Motor neuron (in vitro differentiated cells): Measurements from ENCODE around the gene RTCA. TPM values are rescaled to one million over a fixed set of nuclear protein-coding genes. Genes with fewer than 3 reads are reported as not detected.
A peak's percentile ranks its signal among the peaks of the same experiment; 100 is the strongest.

ENCODE experiments used
- ATAC-seq, 8 experiments: fragments of 200-7000 bp; cut with Tn5 transposase; replicated peaks in 6 of 8; 2 replicates each; pipeline ENCODE4 v1.8.0; 2021; ENCODE audit warnings: mild to moderate bottlenecking in 8 of 8, moderate library complexity in 8 of 8
- H3K27ac ChIP-seq, 2 donors: fragments of 250-450 bp; sonication (Bioruptor Pico); 2 replicates each; pipeline ENCODE4 v1.9.0; 2021; ENCODE audit warnings: antibody characterized with exemption in 2 of 2, mild to moderate bottlenecking in 2 of 2, moderate library complexity in 1 of 2
- H3K4me1 ChIP-seq, 2 donors: fragments of 250-450 bp; sonication (Bioruptor Pico); replicated peaks in 1 of 2; 2 replicates each; pipeline ENCODE4 v1.6.1; 2021; ENCODE audit warnings: antibody characterized with exemption in 2 of 2, mild to moderate bottlenecking in 2 of 2, moderate library complexity in 1 of 2
- H3K4me3 ChIP-seq, 5 donors: fragments of 250-450 bp; sonication (Bioruptor Pico); 2 replicates each; pipeline ENCODE4 v1.9.0; 2021; ENCODE audit warnings: antibody characterized with exemption in 5 of 5, mild to moderate bottlenecking in 5 of 5, moderate library complexity in 4 of 5
- WGBS, 10 experiments: fragments of 450-650 bp; shearing (Covaris generic); methylation state at CpG; one replicate each; pipeline ENCODE4 v1.0.0; 2022; 5-methylcytosine and 5-hydroxymethylcytosine counted together
- in situ Hi-C, 9 experiments: fragments of 400-800 bp; cut with MboI; loops; one replicate each; pipeline ENCODE4 v1.15.0; 2021; ENCODE audit warnings: low sequenced_read_pairs in 9 of 9, low pct_unique_long_range_greater_than_20kb in 2 of 9; ENCODE audit not compliant: unreplicated experiment in 9 of 9
- total RNA-seq, 8 experiments: library from RNA; unstranded; fragments of 300-600 nt; gene quantifications; 2 replicates each; pipeline versions ENCODE4 v1.2.3 to v1.2.4, GENCODE V29; 2022

Gene RTCA
- total RNA-seq, 8 experiments from 2014 or later: 24.9 to 58.6 (median 41.7) TPM

- WGBS, 10 experiments: 43 to 100% (median 86%) methylated on average over 1 to 6 of the region's 6 CpGs
- no peak overlapping the region for H3K4me3 ChIP-seq
- no peaks in the 10 kb centered on the region for H3K4me1 ChIP-seq
- no peak for ATAC-seq
- in situ Hi-C loops: no loop called here
- no peak overlapping the region for H3K27ac ChIP-seq
These were observed 33.7 kb downstream of the RTCA start for GRCh38 chr1:100299521-100300222.

GRCh38 chr1:100300691-100301090 lies 34.7 kb downstream of the RTCA start:
- H3K4me3 ChIP-seq: no peak overlapping the region
- in situ Hi-C loops: no loop called here
- no peak for ATAC-seq
- H3K4me1 ChIP-seq: no peaks in the 10 kb centered on the region
- H3K27ac ChIP-seq: no peak overlapping the region
- WGBS, 10 experiments: 60 to 95% (median 83%) methylated on average over 2 to 5 of the region's 5 CpGs; no CpG with 5 or more reads in 2 of the 10 experiments

GRCh38 chr1:100302739-100303138 lies 36.7 kb downstream of the RTCA start:
- WGBS, 10 experiments: 29 to 100% (median 93%) methylated on average over 1 to 2 of the region's 2 CpGs; no CpG with 5 or more reads in 3 of the 10 experiments
- Histone ChIP-seq H3K4me3 (no peak overlapping the region), H3K27ac (no peak overlapping the region), H3K4me1 (no peaks in the 10 kb centered on the region)
- ATAC-seq: peak in 1 of 8 experiments; percentile 59
- in situ Hi-C loops: no loop called here

GRCh38 chr1:100304227-100304626 lies 38.2 kb downstream of the RTCA start:
- in situ Hi-C loops: no loop called here
- WGBS, 10 experiments: 0 to 100% (median 92%) methylated on average over 1 to 2 of the region's 2 CpGs; no CpG with 5 or more reads in 1 of the 10 experiments

GRCh38 chr1:100304921-100305320 lies 38.9 kb downstream of the RTCA start:
- WGBS, 10 experiments: 37 to 58% (median 45%) methylated on average over 1 to 3 of the region's 3 CpGs
- Histone ChIP-seq H3K4me1 (no peaks in the 10 kb centered on the region), H3K27ac (no peak overlapping the region), H3K4me3 (no peak overlapping the region)
- in situ Hi-C loops: no loop called here
- ATAC-seq: peak in 2 of 8 experiments; percentile 41 to 51

More at GRCh38 chr1:100304227-100304626, 38.2 kb downstream of the RTCA start:
- no peaks in the 10 kb centered on the region for H3K4me1 ChIP-seq
- H3K4me3 ChIP-seq: no peak overlapping the region
- no peak overlapping the region for H3K27ac ChIP-seq
- no peak for ATAC-seq

- Histone ChIP-seq H3K4me3 (no peak overlapping the region), H3K4me1 (no peaks in the 10 kb centered on the region), H3K27ac (no peak overlapping the region)
- 80 to 100% (median 87%) methylated on average over 1 to 3 of the region's 3 CpGs; no CpG with 5 or more reads in 2 of the 10 experiments for WGBS, 10 experiments
- no peak for ATAC-seq
- in situ Hi-C loops: no loop called here
These were observed 39.9 kb downstream of the RTCA start for GRCh38 chr1:100305954-100306353.

GRCh38 chr1:100306735-100307313 lies 40.8 kb downstream of the RTCA start:
- no peak overlapping the region for H3K27ac ChIP-seq
- in situ Hi-C loops: no loop called here
- 59 to 100% (median 94%) methylated on average over 1 to 2 of the region's 2 CpGs; no CpG with 5 or more reads in 1 of the 10 experiments for WGBS, 10 experiments
- H3K4me1 ChIP-seq: no peaks in the 10 kb centered on the region
- ATAC-seq: no peak
- H3K4me3 ChIP-seq: no peak overlapping the region

GRCh38 chr1:100308777-100309176 lies 42.8 kb downstream of the RTCA start:
- Histone ChIP-seq H3K4me1 (no peaks in the 10 kb centered on the region), H3K27ac (no peak overlapping the region), H3K4me3 (no peak overlapping the region)
- in situ Hi-C loops: no loop called here
- 0 to 86% (median 70%) methylated on average over 2 of the region's 2 CpGs for WGBS, 10 experiments
- ATAC-seq: no peak

GRCh38 chr1:100309863-100310262 lies 43.8 kb downstream of the RTCA start:
- in situ Hi-C loops: no loop called here
- Histone ChIP-seq H3K4me3 (no peak overlapping the region), H3K27ac (no peak overlapping the region), H3K4me1 (no peaks in the 10 kb centered on the region)
- ATAC-seq: no peak

GRCh38 chr1:100313382-100313781 lies 47.4 kb downstream of the RTCA start:
- 57 to 100% (median 79%) methylated on average over 1 to 4 of the region's 4 CpGs for WGBS, 10 experiments
- no peak overlapping the region for H3K27ac ChIP-seq
- H3K4me1 ChIP-seq: no peaks in the 10 kb centered on the region
- ATAC-seq: no peak
- in situ Hi-C loops: no loop called here
- H3K4me3 ChIP-seq: no peak overlapping the region

- no peak overlapping the region for H3K27ac ChIP-seq
- H3K4me1 ChIP-seq: no peaks in the 10 kb centered on the region
- in situ Hi-C loops: no loop called here
- no peak for ATAC-seq
- H3K4me3 ChIP-seq: no peak overlapping the region
These were observed 50.6 kb downstream of the RTCA start for GRCh38 chr1:100316622-100317021.

- Histone ChIP-seq H3K4me1 (peaks cover 5 to 6% of the 10 kb centered on the region in 2 donors), H3K27ac (no peak overlapping the region), H3K4me3 (no peak overlapping the region)
- ATAC-seq: no peak
- WGBS, 10 experiments: 56 to 100% (median 94%) methylated on average over 1 to 2 of the region's 2 CpGs; no CpG with 5 or more reads in 3 of the 10 experiments
- in situ Hi-C loops: no loop called here
These were observed 54.5 kb downstream of the RTCA start for GRCh38 chr1:100320311-100321099.

GRCh38 chr1:100321100-100321493 lies 55.1 kb downstream of the RTCA start:
- WGBS, 10 experiments: 79 to 98% (median 83%) methylated on average over 1 to 7 of the region's 7 CpGs; no CpG with 5 or more reads in 3 of the 10 experiments
- Histone ChIP-seq H3K27ac (no peak overlapping the region), H3K4me3 (no peak overlapping the region), H3K4me1 (peaks cover 5 to 6% of the 10 kb centered on the region in 2 donors)
- no peak for ATAC-seq
- in situ Hi-C loops: no loop called here
